Measurements from ENCODE around the gene VNN1. TPM values are rescaled to one million over a fixed set of nuclear protein-coding genes. Genes with fewer than 3 reads are reported as not detected.

Gene VNN1
- not detected in 2 replicates for total RNA-seq
- polyA plus RNA-seq, result not detected in 2 replicates
- not detected in 2 replicates for polyA plus RNA-seq (2012)
- not detected in 2 replicates for polyA minus RNA-seq (ENCODE audit: low replicate concordance)

GRCh38 chr6:132713352-132714134 lies at the start of gene VNN1:
VNN1 (minus strand) TSS chr6:132714055; CDS start chr6:132714035, 20 bp downstream.
- H3K27ac ChIP-seq (ENCODE audit: insufficient read depth, low read length), result no peak within 1 kb of the TSS
- no peaks in the 10 kb centered on the region for H3K9me3 ChIP-seq (ENCODE audit: control insufficient read depth, insufficient read depth, low read depth, low read length)
- no peaks in the 10 kb centered on the region for H3K27me3 ChIP-seq (ENCODE audit: control insufficient read depth, insufficient read depth, low read length)
- H4K20me1 ChIP-seq (ENCODE audit: control insufficient read depth, extremely low read depth, insufficient read depth, low read length), result no peaks in the 10 kb centered on the region
- no peak within 1 kb of the TSS for H3K9ac ChIP-seq (ENCODE audit: insufficient read depth, low read length)
- DNase-seq (ENCODE audit: low read depth in 2 of 2), result no peak
- H3K4me2 ChIP-seq (ENCODE audit: extremely low read depth, insufficient read depth, low read length), result no peak within 1 kb of the TSS
- no peaks in the 10 kb centered on the region for H3K79me2 ChIP-seq (ENCODE audit: control insufficient read depth, insufficient read depth, low read length)
- H3K4me1 ChIP-seq (ENCODE audit: control insufficient read depth, extremely low read depth, insufficient read depth, low read length), result peaks cover 2% of the 10 kb centered on the region
- TF ChIP-seq CTCF (conservative IDR thresholded peaks at IDR 0.05 in 1 of 2, IDR thresholded peaks at IDR 0.05 in 1 of 2; ENCODE audit: low read depth in 1 of 2, low read length in 2 of 2) (no peak), EZH2 (IDR thresholded peaks at IDR 0.05; ENCODE audit: low read length, missing control alignments) (no peak)
- no peak within 1 kb of the TSS for H3K4me3 ChIP-seq (replicated peaks in 1 of 4; ENCODE audit: control extremely low read depth in 1 of 4, insufficient read depth in 1 of 4, low read depth in 3 of 4, low read length in 4 of 4)
- no peak within 1 kb of the TSS for H2AFZ ChIP-seq (ENCODE audit: low read length)
- H3K36me3 ChIP-seq (ENCODE audit: control insufficient read depth, insufficient read depth, low read length), result no peaks in the 10 kb centered on the region

GRCh38 chr6:132763269-132763668 lies 49.4 kb upstream of the VNN1 start:
- Histone ChIP-seq H4K20me1 (ENCODE audit: control insufficient read depth, extremely low read depth, insufficient read depth, low read length) (no peaks in the 10 kb centered on the region), H3K36me3 (ENCODE audit: control insufficient read depth, insufficient read depth, low read length) (no peaks in the 10 kb centered on the region), H3K9ac (ENCODE audit: insufficient read depth, low read length) (no peak overlapping the region), H3K79me2 (ENCODE audit: control insufficient read depth, insufficient read depth, low read length) (no peaks in the 10 kb centered on the region), H3K27me3 (ENCODE audit: control insufficient read depth, insufficient read depth, low read length) (no peaks in the 10 kb centered on the region), H3K4me1 (ENCODE audit: control insufficient read depth, extremely low read depth, insufficient read depth, low read length) (peaks cover 6% of the 10 kb centered on the region), H3K27ac (ENCODE audit: insufficient read depth, low read length) (no peak overlapping the region), H3K9me3 (ENCODE audit: control insufficient read depth, insufficient read depth, low read depth, low read length) (no peaks in the 10 kb centered on the region), H3K4me3 (replicated peaks in 1 of 4; ENCODE audit: control extremely low read depth in 1 of 4, insufficient read depth in 1 of 4, low read depth in 3 of 4, low read length in 4 of 4) (no peak overlapping the region), H2AFZ (ENCODE audit: low read length) (no peak overlapping the region), H3K4me2 (ENCODE audit: extremely low read depth, insufficient read depth, low read length) (no peak overlapping the region)
- TF ChIP-seq CTCF (conservative IDR thresholded peaks at IDR 0.05 in 1 of 2, IDR thresholded peaks at IDR 0.05 in 1 of 2; ENCODE audit: low read depth in 1 of 2, low read length in 2 of 2), result no peak
- no peak for TF ChIP-seq EZH2 (IDR thresholded peaks at IDR 0.05; ENCODE audit: low read length, missing control alignments)
- no peak for DNase-seq (ENCODE audit: low read depth in 2 of 2)

GRCh38 chr6:132760256-132760655 lies 46.4 kb upstream of the VNN1 start:
- H3K27ac ChIP-seq (ENCODE audit: insufficient read depth, low read length), result no peak overlapping the region
- DNase-seq (ENCODE audit: low read depth in 2 of 2), result no peak
- peaks cover 6% of the 10 kb centered on the region for H3K4me1 ChIP-seq (ENCODE audit: control insufficient read depth, extremely low read depth, insufficient read depth, low read length)
- H3K27me3 ChIP-seq (ENCODE audit: control insufficient read depth, insufficient read depth, low read length), result no peaks in the 10 kb centered on the region
- no peak overlapping the region for H2AFZ ChIP-seq (ENCODE audit: low read length)
- no peaks in the 10 kb centered on the region for H3K9me3 ChIP-seq (ENCODE audit: control insufficient read depth, insufficient read depth, low read depth, low read length)
- H3K4me3 ChIP-seq (replicated peaks in 1 of 4; ENCODE audit: control extremely low read depth in 1 of 4, insufficient read depth in 1 of 4, low read depth in 3 of 4, low read length in 4 of 4), result no peak overlapping the region
- H3K4me2 ChIP-seq (ENCODE audit: extremely low read depth, insufficient read depth, low read length), result no peak overlapping the region
- no peak overlapping the region for H3K9ac ChIP-seq (ENCODE audit: insufficient read depth, low read length)
- H4K20me1 ChIP-seq (ENCODE audit: control insufficient read depth, extremely low read depth, insufficient read depth, low read length), result no peaks in the 10 kb centered on the region
- H3K79me2 ChIP-seq (ENCODE audit: control insufficient read depth, insufficient read depth, low read length), result no peaks in the 10 kb centered on the region
- H3K36me3 ChIP-seq (ENCODE audit: control insufficient read depth, insufficient read depth, low read length), result no peaks in the 10 kb centered on the region
- no peak for TF ChIP-seq CTCF (conservative IDR thresholded peaks at IDR 0.05 in 1 of 2, IDR thresholded peaks at IDR 0.05 in 1 of 2; ENCODE audit: low read depth in 1 of 2, low read length in 2 of 2)
- no peak for TF ChIP-seq EZH2 (IDR thresholded peaks at IDR 0.05; ENCODE audit: low read length, missing control alignments)
